Measurements from ENCODE around the gene KPNA3. TPM values are rescaled to one million over a fixed set of nuclear protein-coding genes. Genes with fewer than 3 reads are reported as not detected.

The KPNA3 gene
- total and polyA plus RNA-seq, 4 donors = 16.2 to 41.6 (median 24.1) TPM

DNA sequence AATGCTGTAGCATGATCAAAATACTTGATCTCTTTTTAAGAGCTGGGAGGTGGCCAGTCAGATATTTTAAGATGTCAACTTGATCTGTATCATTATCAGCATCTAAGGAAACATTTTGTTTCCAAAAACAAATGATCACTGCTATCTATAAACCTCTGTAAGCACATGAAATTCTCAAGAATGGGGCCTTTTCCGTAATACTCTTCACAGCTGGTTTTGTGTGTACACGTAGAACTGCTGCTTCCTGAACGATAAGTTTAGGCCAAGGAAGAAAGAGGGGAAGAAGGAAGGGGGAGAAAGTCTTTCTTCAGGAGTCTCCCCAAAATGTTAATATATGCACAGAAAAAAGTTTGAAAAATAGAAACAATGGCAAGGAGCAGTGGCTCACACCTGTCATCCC, 138.5 kb downstream of the KPNA3 start:
- H3K27me3 ChIP-seq (ENCODE audit: control insufficient read depth in 3 of 3, insufficient read depth in 3 of 3, low read length in 2 of 3) = no peaks in the 10 kb centered on the region

DNA sequence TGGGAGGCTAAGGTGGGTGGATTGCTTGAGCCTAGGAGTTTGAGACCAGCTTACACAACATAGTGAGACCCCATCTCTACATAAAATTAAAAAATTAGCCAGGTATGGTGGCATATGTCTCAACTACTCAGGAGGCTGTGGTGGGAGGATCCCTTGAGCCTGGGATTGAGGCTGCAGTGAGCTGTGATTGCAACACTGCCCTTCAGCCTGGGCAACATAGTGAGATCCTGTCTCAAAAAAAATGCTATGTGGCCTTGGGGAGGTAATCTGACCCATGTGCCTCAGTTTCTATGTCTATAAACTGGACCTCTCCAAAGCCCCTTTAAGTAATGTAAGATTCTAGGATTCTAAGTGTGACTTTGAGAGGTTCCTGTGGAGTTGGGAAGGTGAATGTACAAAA, 139.0 kb downstream of the KPNA3 start:
- Histone ChIP-seq H3K9me3 (ENCODE audit: control insufficient read depth in 4 of 4, insufficient read depth in 3 of 4, low read length in 3 of 4) (no peaks in the 10 kb centered on the region), H3K27me3 (ENCODE audit: control insufficient read depth in 3 of 3, insufficient read depth in 3 of 3, low read length in 2 of 3) (no peaks in the 10 kb centered on the region), H3K36me3 (ENCODE audit: control insufficient read depth in 4 of 4, insufficient read depth in 4 of 4, low read length in 4 of 4) (peaks cover 0 to 4% (median under 1%) of the 10 kb centered on the region in 4 donors), H3K9ac (ENCODE audit: insufficient read depth in 1 of 2, low read length in 2 of 2) (no peak overlapping the region), H3K4me1 (ENCODE audit: control insufficient read depth in 5 of 5, insufficient read depth in 5 of 5, low read length in 5 of 5) (peaks cover 0 to 6% (median 0%) of the 10 kb centered on the region in 5 donors), H3K4me3 (no peak overlapping the region), H3K27ac (ENCODE audit: low read depth in 1 of 2, low read length in 1 of 2) (peak overlapping the region in 1 of 2 donors; percentile 43)
- no peak for DNase-seq
- no peak for ATAC-seq (ENCODE audit: insufficient read depth, low FRiP score)
- TF ChIP-seq, protein P1, sequence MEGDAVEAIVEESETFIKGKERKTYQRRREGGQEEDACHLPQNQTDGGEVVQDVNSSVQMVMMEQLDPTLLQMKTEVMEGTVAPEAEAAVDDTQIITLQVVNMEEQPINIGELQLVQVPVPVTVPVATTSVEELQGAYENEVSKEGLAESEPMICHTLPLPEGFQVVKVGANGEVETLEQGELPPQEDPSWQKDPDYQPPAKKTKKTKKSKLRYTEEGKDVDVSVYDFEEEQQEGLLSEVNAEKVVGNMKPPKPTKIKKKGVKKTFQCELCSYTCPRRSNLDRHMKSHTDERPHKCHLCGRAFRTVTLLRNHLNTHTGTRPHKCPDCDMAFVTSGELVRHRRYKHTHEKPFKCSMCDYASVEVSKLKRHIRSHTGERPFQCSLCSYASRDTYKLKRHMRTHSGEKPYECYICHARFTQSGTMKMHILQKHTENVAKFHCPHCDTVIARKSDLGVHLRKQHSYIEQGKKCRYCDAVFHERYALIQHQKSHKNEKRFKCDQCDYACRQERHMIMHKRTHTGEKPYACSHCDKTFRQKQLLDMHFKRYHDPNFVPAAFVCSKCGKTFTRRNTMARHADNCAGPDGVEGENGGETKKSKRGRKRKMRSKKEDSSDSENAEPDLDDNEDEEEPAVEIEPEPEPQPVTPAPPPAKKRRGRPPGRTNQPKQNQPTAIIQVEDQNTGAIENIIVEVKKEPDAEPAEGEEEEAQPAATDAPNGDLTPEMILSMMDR (IDR thresholded peaks at IDR 0.05; ENCODE audit: control extremely low read depth, extremely low read depth) = no peak

More for the DNA sequence above, 138.5 kb downstream of the KPNA3 start:
- Histone ChIP-seq H3K9ac (ENCODE audit: insufficient read depth in 1 of 2, low read length in 2 of 2) (no peak overlapping the region), H3K4me1 (ENCODE audit: control insufficient read depth in 5 of 5, insufficient read depth in 5 of 5, low read length in 5 of 5) (peaks cover 0 to 6% (median 0%) of the 10 kb centered on the region in 5 donors), H3K4me3 (no peak overlapping the region), H3K36me3 (ENCODE audit: control insufficient read depth in 4 of 4, insufficient read depth in 4 of 4, low read length in 4 of 4) (peaks cover 0 to 4% (median 1%) of the 10 kb centered on the region in 4 donors), H3K9me3 (ENCODE audit: control insufficient read depth in 4 of 4, insufficient read depth in 3 of 4, low read length in 3 of 4) (no peaks in the 10 kb centered on the region), H3K27ac (ENCODE audit: low read depth in 1 of 2, low read length in 1 of 2) (no peak overlapping the region)
- DNase-seq (no peak), ATAC-seq (ENCODE audit: insufficient read depth, low FRiP score) (no peak)
- WGBS, 2 donors = 37 to 53% methylated on average over 3 of the region's 3 CpGs
- TF ChIP-seq, protein P1 (IDR thresholded peaks at IDR 0.05; ENCODE audit: control extremely low read depth, extremely low read depth) = no peak

DNA sequence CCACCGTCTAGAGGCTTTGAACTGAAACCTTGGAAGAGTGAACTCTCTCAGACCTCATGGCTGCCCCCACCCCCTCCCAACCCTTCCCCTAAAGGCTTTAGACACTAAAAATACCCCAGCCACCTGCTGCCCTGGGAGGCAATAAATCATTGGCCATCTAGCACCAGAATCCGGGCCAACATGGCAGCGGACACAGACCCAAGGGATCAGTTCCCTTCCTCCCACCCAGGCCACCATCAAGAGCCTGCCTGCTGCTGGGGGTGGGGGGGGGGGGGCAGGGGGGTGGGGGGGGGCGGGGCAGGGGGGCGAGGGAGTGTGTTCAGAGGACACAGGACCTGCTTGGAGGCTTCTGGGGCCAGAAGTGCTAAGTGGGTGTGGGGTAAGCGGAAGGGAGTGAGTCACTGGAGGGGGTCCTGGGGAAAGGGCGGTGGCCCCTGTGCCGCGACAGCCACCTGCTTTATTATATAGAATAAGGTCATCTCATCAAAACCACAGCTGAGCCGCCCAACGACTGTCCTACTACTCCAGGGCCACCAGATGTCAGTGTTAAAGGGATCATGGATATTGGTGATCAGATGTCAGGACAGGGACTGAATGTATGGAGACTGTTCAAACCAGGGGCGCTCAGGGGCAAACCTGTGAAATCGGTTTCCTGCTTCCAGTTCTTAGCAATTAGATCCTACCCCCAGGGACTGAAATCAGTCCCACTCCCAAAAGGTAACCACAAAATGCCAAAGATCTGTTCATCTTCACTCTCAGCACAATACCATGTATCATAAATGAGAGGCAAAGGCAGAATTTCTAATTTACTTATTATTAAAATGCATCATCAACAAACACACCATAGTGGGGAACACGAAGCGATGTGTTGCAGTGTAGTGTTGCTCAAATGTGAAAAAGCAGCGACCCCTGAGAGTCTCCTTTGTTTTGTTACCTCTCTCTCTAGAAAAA, 139.9 kb downstream of the KPNA3 start:
- H3K9me3 ChIP-seq (ENCODE audit: control insufficient read depth in 4 of 4, insufficient read depth in 3 of 4, low read length in 3 of 4) = no peaks in the 10 kb centered on the region
- TF ChIP-seq, protein P1 (IDR thresholded peaks at IDR 0.05; ENCODE audit: control extremely low read depth, extremely low read depth) = peak; percentile 7
- H3K4me1 ChIP-seq (ENCODE audit: control insufficient read depth in 5 of 5, insufficient read depth in 5 of 5, low read length in 5 of 5) = peaks cover 0 to 6% (median 0%) of the 10 kb centered on the region in 5 donors
- DNase-seq = peak in 2 of 3 donors; percentile 34 to 40
- ATAC-seq (ENCODE audit: insufficient read depth, low FRiP score) = no peak
- no peak overlapping the region for H3K4me3 ChIP-seq
- H3K36me3 ChIP-seq (ENCODE audit: control insufficient read depth in 4 of 4, insufficient read depth in 4 of 4, low read length in 4 of 4) = no peaks in the 10 kb centered on the region
- H3K9ac ChIP-seq (ENCODE audit: insufficient read depth in 1 of 2, low read length in 2 of 2) = no peak overlapping the region
- H3K27ac ChIP-seq (ENCODE audit: low read depth in 1 of 2, low read length in 1 of 2) = no peak overlapping the region
- WGBS, 2 donors = 41 to 62% methylated on average over 14 to 16 of the region's 16 CpGs
- no peaks in the 10 kb centered on the region for H3K27me3 ChIP-seq (ENCODE audit: control insufficient read depth in 3 of 3, insufficient read depth in 3 of 3, low read length in 2 of 3)

Measured in lung (tissue), 12 donors.